Astrocyte of the cerebellum (primary cell): Measurements from ENCODE around the gene ATP6V0D1.
A peak's percentile ranks its signal among the peaks of the same experiment; 100 is the strongest.

Source experiments
- DNase-seq: peaks from one replicate; pipeline ENCODE4 v3.0.0-alpha.2; 2011; ENCODE audit warnings: low read depth
- H3K4me3 ChIP-seq: 2 replicates; pipeline ENCODE4 v1.5.1; 2011; ENCODE audit warnings: mild to moderate bottlenecking, low read depth, low read length, moderate library complexity
- CTCF ChIP-seq: IDR thresholded peaks from 2 replicates; pipeline ENCODE4 v1.5.1; 2012; ENCODE audit warnings: low read length, low read depth, moderate library complexity, mild to moderate bottlenecking; ENCODE audit errors: missing control alignments
- in situ Hi-C: cut with HindIII; loops from 2 replicates; pipeline ENCODE4 v1.10.0; 2017; ENCODE audit warnings: low sequenced_read_pairs

The ATP6V0D1 gene

DNA sequence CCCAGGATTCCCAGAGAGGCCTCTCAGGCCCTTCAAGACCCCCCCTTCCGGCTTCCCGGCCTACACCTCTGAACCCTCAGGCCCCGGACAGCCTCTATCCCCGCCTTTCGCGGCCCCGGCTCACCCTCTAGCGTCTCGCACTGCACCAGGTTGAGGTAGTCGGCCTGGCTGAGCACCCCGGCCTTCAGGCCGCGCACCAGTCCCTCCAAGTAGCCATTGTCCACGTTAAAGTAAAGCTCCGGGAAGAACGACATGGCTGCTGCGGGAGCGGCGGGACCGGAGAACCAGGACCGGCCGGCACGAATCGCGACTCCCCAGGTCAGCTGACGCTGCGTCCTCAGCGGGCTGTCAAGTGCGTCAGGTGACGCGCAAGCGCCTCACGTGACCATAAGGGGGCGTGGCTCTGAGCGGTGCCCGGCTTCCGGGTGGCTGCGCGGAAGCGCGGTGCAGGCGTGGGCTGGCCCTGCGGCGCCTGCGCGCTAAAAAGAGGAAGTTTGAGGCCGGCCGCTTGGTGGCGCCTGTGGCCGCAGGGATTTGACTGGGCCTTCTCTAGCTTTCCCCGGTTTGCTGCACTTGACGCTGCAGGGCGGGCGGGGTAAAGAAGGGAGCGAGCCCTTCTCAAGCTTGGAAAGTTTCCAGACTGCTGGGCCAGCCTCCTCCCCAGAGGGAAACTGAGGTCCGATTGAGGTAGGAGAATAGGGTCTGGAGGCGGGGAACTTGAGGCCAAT is at the start of gene ATP6V0D1:
Gene ATP6V0D1 (minus strand): TSS at position 325 of the 728 bp plus-strand sequence. CDS start 71 bp downstream, at position 254.
- peak within 1 kb of the TSS; percentile 74 for H3K4me3 ChIP-seq
- peak; percentile 93 for DNase-seq
- TF ChIP-seq CTCF = peak; percentile 91
- in situ Hi-C loops = no loop called here

- DNase-seq = no peak
- H3K4me3 ChIP-seq = peak overlapping the region; percentile 79
- TF ChIP-seq CTCF = no peak
- in situ Hi-C loops = no loop called here
Measured at GRCh38 chr16:67530013-67530939, 49.3 kb upstream of the ATP6V0D1 start.

GRCh38 chr16:67529582-67530012 is 48.6 kb upstream of the ATP6V0D1 start:
- peak overlapping the region; percentile 79 for H3K4me3 ChIP-seq
- in situ Hi-C loops = no loop called here
- no peak for DNase-seq
- no peak for TF ChIP-seq CTCF

DNA sequence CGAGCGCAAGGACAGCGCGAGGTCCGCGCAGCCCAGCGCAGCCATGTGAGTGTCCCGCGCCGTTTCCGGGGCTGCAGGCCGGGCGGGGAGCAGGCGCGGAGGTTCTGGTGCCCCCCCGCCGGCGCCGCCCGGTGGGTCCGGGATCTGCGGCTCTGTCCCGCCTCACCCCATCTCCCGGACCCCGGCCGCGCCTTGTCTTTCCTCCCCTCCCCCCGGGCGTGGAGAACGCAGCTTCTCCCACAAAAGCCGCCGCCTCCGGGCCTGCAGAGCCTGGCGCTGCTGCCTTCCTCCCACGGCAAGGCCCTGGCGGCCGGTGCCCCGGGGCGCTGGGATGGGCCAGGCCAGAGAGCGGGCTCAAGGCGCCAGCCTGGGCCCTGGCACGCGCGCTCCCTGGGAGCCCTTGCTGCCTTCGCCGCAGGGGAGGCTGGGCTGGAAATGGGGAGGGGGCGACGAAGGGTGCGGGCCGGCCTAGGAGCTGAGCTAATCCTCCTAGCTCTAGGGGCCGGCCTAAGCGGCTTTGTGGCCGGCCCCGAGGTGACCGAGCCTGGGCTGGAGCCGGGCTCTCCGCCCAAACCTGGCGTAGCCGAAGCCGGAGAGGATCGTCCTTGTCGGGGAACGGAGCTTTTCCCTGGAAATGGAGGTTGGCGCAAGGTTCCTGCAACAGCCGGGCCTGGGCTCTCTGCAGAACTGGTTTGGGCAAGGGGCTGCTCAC is 48.1 kb upstream of the ATP6V0D1 start:
- in situ Hi-C loops = no loop called here
- H3K4me3 ChIP-seq = peak overlapping the region; percentile 79
- no peak for TF ChIP-seq CTCF
- no peak for DNase-seq

GRCh38 chr16:67528222-67528869 is 47.4 kb upstream of the ATP6V0D1 start, which contains the start of gene RIPOR1:
RIPOR1 (plus strand) TSS chr16:67528829; CDS start chr16:67538447, 9,618 bp downstream.
- peak within 1 kb of the TSS; percentile 79 for H3K4me3 ChIP-seq
- in situ Hi-C loops = no loop called here
- no peak for TF ChIP-seq CTCF
- DNase-seq = no peak
